ENCODE measurements around the gene MAML2.

- TF ChIP-seq CTCF (IDR thresholded peaks at IDR 0.05; ENCODE audit: insufficient read depth, low read length) (no peak), REST (IDR thresholded peaks at IDR 0.05; ENCODE audit: insufficient replicate concordance, low read depth) (no peak)
Measured at GRCh38 chr11:96072592-96072991, 270.4 kb downstream of the MAML2 start.

Data from HL-60 (cell line).